ENCODE data around the gene ADCY9. TPM values are rescaled to one million over a fixed set of nuclear protein-coding genes. Genes with fewer than 3 reads are reported as not detected.

The ADCY9 gene
- total and polyA plus RNA-seq, 8 donors = 6.6 to 20.9 (median 18.0) TPM

DNA sequence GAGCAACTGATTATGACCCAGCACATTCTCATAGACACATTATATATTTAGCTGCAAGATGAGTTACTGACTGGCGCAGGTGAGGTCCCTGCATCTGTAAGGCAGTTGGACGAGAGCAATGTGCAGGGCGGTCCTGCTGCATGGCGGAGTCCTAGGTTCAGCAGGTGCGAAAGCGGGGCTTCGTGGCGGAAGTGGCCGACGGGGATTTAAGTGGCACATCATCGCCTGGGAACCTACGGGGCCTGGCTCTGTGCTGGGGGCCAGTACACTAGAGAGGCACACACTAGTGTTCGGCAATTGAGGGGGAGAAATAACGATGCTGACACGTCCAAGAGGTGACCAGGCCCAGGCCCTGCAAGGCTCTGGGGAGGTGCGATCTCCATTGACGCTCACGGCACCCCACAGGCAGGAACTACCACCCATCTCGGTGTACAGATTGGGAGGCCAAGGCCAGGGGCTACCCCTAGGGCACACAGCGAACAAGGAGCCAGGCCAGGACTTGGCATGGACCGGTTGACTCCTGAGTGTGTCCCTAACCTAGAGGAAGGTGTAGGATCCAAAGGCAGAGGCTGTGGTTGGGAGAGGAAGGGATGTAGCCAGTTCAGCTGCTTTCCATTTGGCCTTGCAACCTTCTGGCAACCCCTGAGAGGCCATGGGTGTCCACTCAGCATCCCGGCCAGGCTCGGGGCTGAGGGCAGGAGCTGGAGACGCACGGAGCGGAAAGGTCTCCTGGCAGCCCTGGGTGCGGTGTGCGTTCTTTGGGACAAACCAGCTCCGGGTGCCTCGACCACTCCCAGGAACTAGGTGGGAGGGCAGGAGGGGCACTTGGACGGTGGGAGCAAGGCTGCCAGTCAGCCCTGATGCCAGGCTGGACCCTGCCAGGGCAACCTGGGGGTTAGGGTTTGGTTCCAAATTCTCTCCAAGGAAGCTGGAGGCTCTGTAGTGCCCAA lies 131.9 kb downstream of the ADCY9 start:
- FAIRE-seq (no peak), DNase-seq (peak in 1 of 6 donors; percentile 64), ATAC-seq (no peak)
- no peaks in the 10 kb centered on the region for H3K9me3 ChIP-seq
- H3K27ac ChIP-seq = no peak overlapping the region
- no peak overlapping the region for H3K4me3 ChIP-seq
- no peaks in the 10 kb centered on the region for H3K4me1 ChIP-seq
- H3K27me3 ChIP-seq = no peaks in the 10 kb centered on the region
- H3K36me3 ChIP-seq = peaks cover 0 to 7% (median under 1%) of the 10 kb centered on the region in 3 donors
- WGBS, 2 donors = 93 to 95% methylated on average over 31 of the region's 31 CpGs
- TF ChIP-seq CTCF (IDR thresholded peaks at IDR 0.05) = no peak
- intact Hi-C loops (cut with DNase I) = loop anchor here in 1 of 3 donors (10.0 kb wide), 1 partner anchor 120 kb away; no protein-coding TSS in a partner anchor

DNA sequence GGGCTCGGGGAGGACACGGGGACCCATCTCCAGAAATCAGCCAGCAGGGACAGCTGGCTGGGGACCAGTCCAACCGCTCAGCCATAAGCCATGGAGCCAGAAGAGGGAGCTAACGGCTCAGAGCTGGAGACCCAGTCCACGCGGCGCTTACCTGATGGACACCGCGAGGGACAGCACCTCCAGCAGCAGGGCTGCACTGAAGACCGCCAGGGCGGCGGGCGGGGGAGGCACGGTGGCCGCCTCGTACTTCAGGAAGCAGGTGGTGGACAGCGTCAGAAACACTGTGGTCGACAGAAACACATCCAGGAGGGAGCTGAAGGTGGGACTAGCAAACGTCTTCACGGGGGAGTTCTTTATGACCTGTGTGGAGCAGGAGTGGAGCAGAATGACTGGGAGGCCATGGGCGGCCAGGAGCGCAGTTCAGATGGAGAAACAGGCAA lies 133.1 kb downstream of the ADCY9 start:
- H3K9me3 ChIP-seq = no peaks in the 10 kb centered on the region
- peak; percentile 29 to 59 (median 54) for TF ChIP-seq CTCF (IDR thresholded peaks at IDR 0.05)
- DNase-seq = peak; percentile 67 to 92 (median 76)
- ATAC-seq = peak; percentile 89 to 97 (median 96)
- no peak overlapping the region for H3K4me3 ChIP-seq
- no peak overlapping the region for H3K27ac ChIP-seq
- H3K36me3 ChIP-seq = peaks cover 0 to 7% (median 6%) of the 10 kb centered on the region in 3 donors
- H3K4me1 ChIP-seq = no peaks in the 10 kb centered on the region
- FAIRE-seq = no peak
- no peaks in the 10 kb centered on the region for H3K27me3 ChIP-seq
- WGBS, 2 donors = 20 to 35% methylated on average over 22 of the region's 22 CpGs
- intact Hi-C loops (cut with DNase I) = loop anchor here in 1 of 3 donors (10.0 kb wide), 1 partner anchor 122 kb away; no protein-coding TSS in a partner anchor

- intact Hi-C loops (cut with DNase I) = loop anchor here in 1 of 3 donors (10.0 kb wide), 1 partner anchor 123 kb away; no protein-coding TSS in a partner anchor
- DNase-seq = peak in 1 of 6 donors; percentile 64
- no peak for ATAC-seq
- Histone ChIP-seq H3K27me3 (no peaks in the 10 kb centered on the region), H3K36me3 (peaks cover 0 to 7% (median 6%) of the 10 kb centered on the region in 3 donors), H3K4me3 (no peak overlapping the region), H3K27ac (no peak overlapping the region), H3K9me3 (no peaks in the 10 kb centered on the region), H3K4me1 (no peaks in the 10 kb centered on the region)
- WGBS, 2 donors = 88 to 93% methylated on average over 13 of the region's 13 CpGs
- no peak for TF ChIP-seq CTCF (IDR thresholded peaks at IDR 0.05)
- no peak for FAIRE-seq
These were observed 134.0 kb downstream of the ADCY9 start for GRCh38 chr16:3982216-3982615.

DNA sequence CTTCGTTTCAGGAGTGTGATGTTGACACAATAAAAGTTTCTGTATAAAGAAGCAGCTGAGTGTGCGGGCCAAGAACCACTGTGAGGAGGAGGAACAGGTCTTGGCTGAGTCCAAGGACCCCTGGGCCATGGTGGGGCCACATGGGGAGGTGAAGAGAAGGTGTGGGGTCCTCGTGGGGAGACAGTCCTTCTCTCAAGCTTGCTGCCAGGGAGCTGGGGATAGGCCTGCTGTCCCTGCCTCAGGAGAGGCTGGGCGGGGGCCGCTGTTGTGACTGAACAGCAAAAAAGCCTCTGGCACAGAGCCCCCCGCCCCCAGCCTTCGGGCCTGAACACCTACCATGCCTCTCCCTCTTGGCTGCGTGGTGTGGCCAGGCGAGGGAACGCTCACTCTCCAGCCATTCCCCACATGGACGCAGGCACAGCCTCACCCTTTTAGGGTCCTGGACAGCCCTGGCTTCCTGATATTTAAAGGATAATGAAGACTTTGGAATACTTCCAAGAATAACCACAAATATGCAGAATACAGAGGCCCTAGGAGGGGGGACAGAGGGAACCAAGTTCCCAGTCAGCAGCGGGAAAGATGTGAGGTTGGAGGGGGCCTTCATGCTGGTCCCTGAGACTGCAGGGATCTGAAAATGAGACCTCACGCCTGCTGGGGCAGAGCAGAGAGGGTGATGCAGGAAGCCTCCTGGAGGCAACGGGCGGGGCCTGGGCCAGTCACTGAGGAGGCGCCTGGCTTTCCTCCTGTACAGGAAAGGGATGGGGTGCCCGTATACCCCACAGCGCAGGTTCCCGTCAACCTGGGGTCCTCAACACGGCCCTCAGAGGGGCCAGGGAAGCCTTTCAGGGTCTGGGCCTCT lies 135.8 kb downstream of the ADCY9 start:
- no peaks in the 10 kb centered on the region for H3K4me1 ChIP-seq
- H3K36me3 ChIP-seq = peaks cover 0 to 13% (median 6%) of the 10 kb centered on the region in 3 donors
- no peaks in the 10 kb centered on the region for H3K27me3 ChIP-seq
- no peak overlapping the region for H3K4me3 ChIP-seq
- DNase-seq = peak in 1 of 6 donors; percentile 45
- no peak for ATAC-seq
- FAIRE-seq = no peak
- intact Hi-C loops (cut with DNase I) = loop anchor here in 1 of 3 donors (10.0 kb wide), 1 partner anchor 124 kb away; no protein-coding TSS in a partner anchor
- no peak for TF ChIP-seq CTCF (IDR thresholded peaks at IDR 0.05)
- 87% methylated on average over 18 to 20 of the region's 20 CpGs for WGBS, 2 donors
- no peaks in the 10 kb centered on the region for H3K9me3 ChIP-seq
- no peak overlapping the region for H3K27ac ChIP-seq
